Liver (tissue), 3 donors: ENCODE results near the gene PSEN1.

ENCODE experiments used
- ATF3 ChIP-seq: IDR thresholded peaks from 2 replicates; pipeline ENCODE4 v1.6.1; 2016; ENCODE audit warnings: antibody characterized with exemption
- CTCF ChIP-seq: fragments of 150-350 bp; IDR thresholded peaks from 2 replicates; pipeline ENCODE4 v1.5.1; 2017; ENCODE audit warnings: improper control_type of control experiment, low read depth, low read length; ENCODE audit not compliant: missing input control
- EGR1 ChIP-seq, 2 donors: IDR thresholded peaks; 2 replicates each; pipeline ENCODE4 v1.6.1; 2016 to 2018; ENCODE audit warnings: antibody characterized with exemption in 2 of 2, low read depth in 2 of 2
- GABPA ChIP-seq, 2 donors: IDR thresholded peaks in 1 of 2; conservative IDR thresholded peaks in 1 of 2; 2 replicates each; pipeline ENCODE4 v1.6.1; 2016; ENCODE audit warnings: antibody characterized with exemption in 2 of 2, mild to moderate bottlenecking in 1 of 2, moderate library complexity in 1 of 2
- JUND ChIP-seq, 2 donors: IDR thresholded peaks; 2 replicates each; pipeline ENCODE4 v1.6.1; 2016; ENCODE audit warnings: antibody characterized with exemption in 2 of 2
- MAX ChIP-seq: IDR thresholded peaks from 2 replicates; pipeline ENCODE4 v1.6.1; 2016; ENCODE audit warnings: antibody characterized with exemption
- NR2F2 ChIP-seq: IDR thresholded peaks from 2 replicates; pipeline ENCODE4 v1.6.1; 2016; ENCODE audit warnings: antibody characterized with exemption
- REST ChIP-seq: IDR thresholded peaks from 2 replicates; pipeline ENCODE4 v1.6.1; 2016; ENCODE audit warnings: antibody characterized with exemption, mild to moderate bottlenecking
- RXRA ChIP-seq, 2 donors: IDR thresholded peaks; 2 replicates each; pipeline ENCODE4 v1.6.1; 2017 to 2018; ENCODE audit warnings: antibody characterized with exemption in 2 of 2, mild to moderate bottlenecking in 1 of 2
- SP1 ChIP-seq: IDR thresholded peaks from 2 replicates; pipeline ENCODE4 v1.6.1; 2018; ENCODE audit warnings: antibody characterized with exemption, mild to moderate bottlenecking
- TAF1 ChIP-seq: conservative IDR thresholded peaks from 2 replicates; pipeline ENCODE4 v1.6.1; 2016; ENCODE audit warnings: antibody characterized with exemption, mild to moderate bottlenecking
- YY1 ChIP-seq: IDR thresholded peaks from 2 replicates; pipeline ENCODE4 v1.6.1; 2016; ENCODE audit warnings: antibody characterized with exemption, mild to moderate bottlenecking
- ZBTB33 ChIP-seq: IDR thresholded peaks from 2 replicates; pipeline ENCODE4 v1.6.1; 2016; ENCODE audit warnings: antibody characterized with exemption
- donor health status: healthy.
- donor health status: healthy.

- no peak for TF ChIP-seq CTCF
- TF ChIP-seq SP1 = no peak
- TF ChIP-seq YY1 = no peak
- TF ChIP-seq JUND (IDR thresholded peaks at IDR 0.05) = no peak
- no peak for TF ChIP-seq EGR1 (IDR thresholded peaks at IDR 0.05; ENCODE audit: low read depth in 2 of 2)
- TF ChIP-seq MAX = no peak
- TF ChIP-seq GABPA (IDR thresholded peaks at IDR 0.05 in 1 of 2, conservative IDR thresholded peaks at IDR 0.05 in 1 of 2) = no peak
- no peak for TF ChIP-seq RXRA (IDR thresholded peaks at IDR 0.05)
- no peak for TF ChIP-seq ZBTB33
- TF ChIP-seq TAF1 = no peak
- TF ChIP-seq ATF3 = no peak
- TF ChIP-seq REST = no peak
- TF ChIP-seq NR2F2 = no peak
Observed at GRCh38 chr14:73238424-73238852, 102.1 kb downstream of the PSEN1 start.
